GM12864 (cell line): ENCODE data around the gene MED19.
"Not testable (repeated sequence)": the region's sequence is repeated elsewhere in the genome, so short reads cannot be mapped to it uniquely, and the experiment has no call there.

ENCODE experiments used
- DNase-seq: peaks from one replicate; pipeline ENCODE4 v3.0.0-alpha.2; 2011; ENCODE audit warnings: low read depth
- H3K4me3 ChIP-seq: 2 replicates; pipeline ENCODE4 v1.5.1; 2011; ENCODE audit warnings: mild to moderate bottlenecking, low read depth, low read length, control low read depth
- TF ChIP-seq, protein P1 (sequence below): IDR thresholded peaks from 2 replicates; pipeline ENCODE4 v1.5.1; 2011; ENCODE audit warnings: low read depth, mild to moderate bottlenecking, moderate library complexity, low read length, control low read depth, inconsistent platforms; ENCODE audit errors: missing control alignments

Gene MED19

DNA sequence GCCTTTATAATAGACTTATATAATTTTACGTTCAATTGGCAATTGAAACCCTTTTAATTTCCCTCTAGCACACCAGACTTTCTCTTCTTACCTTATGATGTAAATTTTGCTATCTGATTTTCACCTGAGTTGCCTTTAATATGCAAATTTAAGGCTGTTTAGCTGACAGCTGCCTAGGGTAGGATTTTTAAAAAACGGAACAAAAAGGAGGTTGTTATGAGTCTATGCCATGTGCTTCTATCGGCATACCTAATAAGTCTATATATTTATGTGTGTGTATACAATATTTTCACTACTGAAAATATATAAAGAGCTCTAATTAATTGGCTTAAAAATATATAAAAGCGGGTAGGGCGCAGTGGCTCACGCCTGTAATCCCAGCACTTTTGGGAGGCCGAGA is 17.5 kb upstream of the MED19 start:
- DNase-seq = no peak
- TF ChIP-seq, protein P1, sequence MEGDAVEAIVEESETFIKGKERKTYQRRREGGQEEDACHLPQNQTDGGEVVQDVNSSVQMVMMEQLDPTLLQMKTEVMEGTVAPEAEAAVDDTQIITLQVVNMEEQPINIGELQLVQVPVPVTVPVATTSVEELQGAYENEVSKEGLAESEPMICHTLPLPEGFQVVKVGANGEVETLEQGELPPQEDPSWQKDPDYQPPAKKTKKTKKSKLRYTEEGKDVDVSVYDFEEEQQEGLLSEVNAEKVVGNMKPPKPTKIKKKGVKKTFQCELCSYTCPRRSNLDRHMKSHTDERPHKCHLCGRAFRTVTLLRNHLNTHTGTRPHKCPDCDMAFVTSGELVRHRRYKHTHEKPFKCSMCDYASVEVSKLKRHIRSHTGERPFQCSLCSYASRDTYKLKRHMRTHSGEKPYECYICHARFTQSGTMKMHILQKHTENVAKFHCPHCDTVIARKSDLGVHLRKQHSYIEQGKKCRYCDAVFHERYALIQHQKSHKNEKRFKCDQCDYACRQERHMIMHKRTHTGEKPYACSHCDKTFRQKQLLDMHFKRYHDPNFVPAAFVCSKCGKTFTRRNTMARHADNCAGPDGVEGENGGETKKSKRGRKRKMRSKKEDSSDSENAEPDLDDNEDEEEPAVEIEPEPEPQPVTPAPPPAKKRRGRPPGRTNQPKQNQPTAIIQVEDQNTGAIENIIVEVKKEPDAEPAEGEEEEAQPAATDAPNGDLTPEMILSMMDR = no peak
- no peak overlapping the region for H3K4me3 ChIP-seq

DNA sequence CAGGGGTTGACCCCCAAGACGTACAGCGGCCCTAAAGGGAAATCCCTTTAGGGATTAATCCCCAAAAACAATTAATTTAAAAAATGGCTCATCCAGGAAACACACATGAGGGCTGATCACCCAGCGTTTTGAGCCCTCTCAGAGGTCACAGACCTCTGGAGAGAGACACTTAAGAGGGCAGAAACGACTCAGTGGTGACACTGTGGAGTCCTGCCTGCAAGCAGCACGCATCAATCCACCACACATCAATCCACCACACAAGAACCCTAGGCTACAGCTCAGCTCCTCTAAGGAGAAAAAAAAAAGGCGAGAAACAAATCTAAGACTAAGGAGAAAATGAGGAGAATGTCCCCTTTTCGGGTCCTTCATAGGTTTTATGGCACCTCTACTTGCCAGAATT is 16.8 kb upstream of the MED19 start:
- no peak overlapping the region for H3K4me3 ChIP-seq
- TF ChIP-seq, protein P1 = no peak
- DNase-seq = no peak

DNA sequence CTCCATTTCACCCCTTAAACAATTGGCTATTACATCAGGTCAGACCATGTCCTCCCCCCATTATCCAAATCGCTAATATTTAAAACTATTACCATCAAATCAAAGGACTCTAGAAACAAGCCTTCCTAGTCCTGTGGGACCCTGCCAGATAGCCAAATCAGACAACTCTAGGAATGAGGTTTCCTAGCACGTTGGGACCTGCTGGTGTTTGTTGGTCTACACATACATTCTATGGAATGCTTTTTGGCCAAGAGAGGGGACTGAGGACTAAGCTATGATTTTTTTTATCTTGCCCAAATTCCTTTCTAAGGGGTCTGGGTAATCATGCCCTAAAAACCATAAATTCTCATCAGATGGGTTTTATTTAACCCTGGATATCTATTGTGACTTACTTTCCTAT is 15.2 kb upstream of the MED19 start:
- TF ChIP-seq, protein P1 = no peak
- H3K4me3 ChIP-seq = no peak overlapping the region
- no peak for DNase-seq

DNA sequence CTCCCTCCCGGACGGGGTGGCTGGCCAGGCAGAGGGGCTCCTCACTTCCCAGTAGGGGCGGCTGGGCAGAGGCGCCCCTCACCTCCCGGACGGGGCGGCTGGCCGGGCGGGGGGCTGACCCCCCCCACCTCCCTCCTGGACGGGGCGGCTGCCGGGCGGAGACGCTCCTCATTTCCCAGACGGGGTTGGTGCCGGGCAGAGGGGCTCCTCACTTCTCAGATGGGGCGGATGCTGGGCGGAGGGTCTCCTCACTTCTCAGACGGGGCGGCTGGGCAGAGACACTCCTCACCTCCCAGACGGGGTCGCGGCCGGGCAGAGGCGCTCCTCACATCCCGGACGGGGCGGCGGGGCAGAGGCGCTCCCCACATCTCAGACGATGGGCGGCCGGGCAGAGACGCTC is 4.7 kb upstream of the MED19 start:
- DNase-seq, H3K4me3 ChIP-seq: not testable (repeated sequence)

DNA sequence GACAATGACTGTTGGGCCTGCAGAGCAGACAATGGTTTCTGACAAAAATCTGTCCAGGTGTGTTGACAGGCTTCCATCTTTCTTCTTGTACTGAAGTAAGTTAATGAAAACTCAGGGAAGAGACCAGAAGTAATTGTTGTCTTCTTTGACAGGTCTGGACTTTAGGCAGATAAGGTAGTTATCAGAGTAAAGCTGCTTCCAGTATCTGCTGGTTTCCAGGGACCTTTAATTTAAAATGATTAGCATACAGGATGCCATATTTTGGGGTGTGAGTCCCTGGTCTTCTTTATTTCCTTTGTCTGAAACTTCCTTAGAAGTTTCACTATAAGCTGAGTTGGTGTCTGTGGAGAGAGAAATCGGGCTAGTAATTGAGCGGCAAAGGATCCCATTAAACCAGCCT is 1.8 kb upstream of the MED19 start:
- peak overlapping the region; percentile 82 for H3K4me3 ChIP-seq
- no peak for DNase-seq
- TF ChIP-seq, protein P1 = no peak

DNA sequence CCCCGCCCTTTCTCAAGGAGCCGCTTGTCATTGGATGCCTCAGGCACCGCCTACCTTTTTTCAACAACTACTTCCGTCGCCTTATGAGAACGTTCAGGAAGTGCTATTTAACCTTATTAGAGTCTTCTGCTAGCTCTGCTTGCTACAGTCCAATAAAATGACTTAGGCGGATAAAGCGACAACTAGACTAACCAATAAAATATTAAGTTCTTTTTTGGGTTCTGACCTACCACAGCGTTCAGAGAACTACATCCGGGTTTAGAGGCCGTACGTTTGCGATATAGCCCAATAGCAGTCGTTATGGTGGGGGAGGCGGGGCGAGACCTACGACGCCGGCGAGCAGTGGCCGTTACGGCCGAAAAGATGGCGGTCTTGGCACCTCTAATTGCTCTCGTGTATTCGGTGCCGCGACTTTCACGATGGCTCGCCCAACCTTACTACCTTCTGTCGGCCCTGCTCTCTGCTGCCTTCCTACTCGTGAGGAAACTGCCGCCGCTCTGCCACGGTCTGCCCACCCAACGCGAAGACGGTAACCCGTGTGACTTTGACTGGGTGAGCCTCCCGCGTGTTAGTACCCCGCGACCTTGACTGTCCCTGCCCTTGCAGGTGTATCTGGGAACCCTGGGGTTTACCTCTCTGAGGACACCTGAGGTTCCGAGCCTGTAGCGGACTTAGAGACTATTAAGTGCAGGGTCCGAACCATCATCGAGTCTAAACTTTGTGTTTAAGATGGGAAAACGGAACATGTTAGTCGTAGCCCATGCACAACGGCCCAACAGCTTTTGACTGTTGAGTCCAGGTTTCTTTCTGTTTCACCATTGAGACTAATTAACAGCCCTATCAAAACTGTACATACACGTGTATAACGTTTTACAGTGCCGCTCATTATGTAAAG is 488 bp upstream of the MED19 start, which contains the start of gene TMX2:
TMX2 (plus strand) TSS at position 338 of the 895 bp plus-strand sequence; CDS start at position 364, 26 bp downstream.
- peak within 1 kb of the TSS; percentile 82 for H3K4me3 ChIP-seq
- peak; percentile 99 for DNase-seq
- TF ChIP-seq, protein P1 = no peak

DNA sequence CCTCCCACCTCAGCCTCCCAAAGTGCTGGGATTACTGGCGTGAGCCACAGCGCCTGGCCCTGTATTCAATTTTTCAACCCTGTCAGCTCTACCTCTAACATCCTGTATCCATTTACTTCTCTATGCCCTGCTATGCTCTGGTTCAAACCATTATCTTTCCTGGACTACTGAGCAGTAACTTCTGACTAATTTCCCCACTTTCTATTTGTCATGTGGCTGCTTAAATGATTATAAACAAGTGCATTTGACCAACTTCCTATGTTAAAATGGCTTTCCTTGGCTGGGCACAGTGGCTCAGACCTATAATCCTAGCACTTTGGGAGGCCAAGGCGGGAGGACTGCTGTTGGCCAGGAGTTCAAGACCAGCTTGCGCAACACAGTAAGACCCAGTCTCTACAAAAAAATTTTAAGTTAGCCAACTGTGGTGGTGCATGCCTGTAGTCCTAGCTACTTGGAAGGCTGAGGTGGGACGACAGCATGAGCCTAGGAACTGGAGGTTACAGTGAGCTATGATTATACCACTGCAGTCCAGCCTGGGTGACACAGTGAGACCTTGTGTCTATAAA is 2.1 kb downstream of the MED19 start:
- DNase-seq = no peak
- no peak overlapping the region for H3K4me3 ChIP-seq
- TF ChIP-seq, protein P1 = no peak

DNA sequence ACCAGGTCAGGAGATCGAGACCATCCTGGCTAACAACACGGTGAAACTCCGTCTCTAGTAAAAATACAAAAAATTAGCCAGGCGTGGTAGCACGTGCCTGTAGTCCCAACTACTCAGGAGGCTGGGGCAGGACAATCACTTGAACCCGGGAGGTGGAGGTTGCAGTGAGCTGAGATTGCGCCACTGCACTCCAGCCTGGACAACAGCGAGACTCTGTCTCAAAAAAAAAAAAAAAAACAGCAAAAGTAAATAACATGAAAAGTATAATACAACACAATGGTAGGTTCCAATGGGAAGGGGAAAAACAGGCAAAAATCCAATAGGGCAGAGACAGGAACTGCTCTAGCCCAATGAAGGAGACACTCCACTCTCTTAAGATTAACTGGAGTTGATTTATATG is 6.6 kb downstream of the MED19 start:
- not testable (repeated sequence) for H3K4me3 ChIP-seq, DNase-seq
